GM12878 (cell line): ENCODE results near the gene LYPLA2. TPM values are rescaled to one million over a fixed set of nuclear protein-coding genes. Genes with fewer than 3 reads are reported as not detected.

ENCODE experiments used
- CEBPB ChIP-seq, 2 experiments: fragments of 150-350 bp in 1 of 2; IDR thresholded peaks; 2 replicates each; pipeline ENCODE4 v1.6.1; 2012 to 2014; ENCODE audit warnings: low read depth in 2 of 2, low read length in 2 of 2, borderline replicate concordance in 1 of 2, inconsistent platforms in 1 of 2
- ELK1 ChIP-seq: IDR thresholded peaks from 2 replicates; pipeline ENCODE4 v1.6.1; 2012; ENCODE audit warnings: low read depth, low read length, improper control_type of control experiment
- ETV6 ChIP-seq, 2 experiments: fragments of 450-650 bp in 1 of 2; IDR thresholded peaks in 1 of 2; conservative IDR thresholded peaks in 1 of 2; 2 replicates each; pipeline ENCODE4 v1.6.1; 2014; ENCODE audit warnings: antibody characterized with exemption in 1 of 2, borderline replicate concordance in 1 of 2, low read depth in 1 of 2, mild to moderate bottlenecking in 1 of 2, moderate library complexity in 1 of 2
- EZH2 ChIP-seq: IDR thresholded peaks from 2 replicates; pipeline ENCODE4 v1.6.1; 2012; ENCODE audit warnings: low read depth, mild to moderate bottlenecking, control low read depth, inconsistent platforms, low read length, borderline replicate concordance; ENCODE audit not compliant: control insufficient read depth
- FOXM1 ChIP-seq: IDR thresholded peaks from 2 replicates; pipeline ENCODE4 v1.6.1; 2012; ENCODE audit warnings: low read depth, mild to moderate bottlenecking, inconsistent platforms, low read length, moderate library complexity
- HDGF ChIP-seq: fragments of 450-650 bp; IDR thresholded peaks from 2 replicates; pipeline ENCODE4 v1.6.1; 2016; ENCODE audit warnings: antibody characterized with exemption
- IRF3 ChIP-seq: fragments of 450-650 bp; IDR thresholded peaks from 2 replicates; pipeline ENCODE4 v1.6.1; 2014; ENCODE audit warnings: mild to moderate bottlenecking
- KLF5 ChIP-seq: fragments of 450-650 bp; IDR thresholded peaks from 2 replicates; pipeline ENCODE4 v1.6.1; 2014; ENCODE audit warnings: mild to moderate bottlenecking; ENCODE audit not compliant: partially characterized antibody
- MEF2B ChIP-seq: fragments of 450-650 bp; IDR thresholded peaks from 2 replicates; pipeline ENCODE4 v1.6.1; 2018; ENCODE audit warnings: mild to moderate bottlenecking, moderate library complexity; ENCODE audit not compliant: partially characterized antibody, poor library complexity, severe bottlenecking
- MTA3 ChIP-seq: IDR thresholded peaks from 2 replicates; pipeline ENCODE4 v1.6.1; 2012; ENCODE audit warnings: low read length, inconsistent platforms, borderline replicate concordance
- NFYA ChIP-seq: IDR thresholded peaks from 2 replicates; pipeline ENCODE4 v1.6.1; 2011; ENCODE audit warnings: low read depth, mild to moderate bottlenecking, low read length, improper control_type of control experiment, borderline replicate concordance
- NFYB ChIP-seq: IDR thresholded peaks from 2 replicates; pipeline ENCODE4 v1.6.1; 2011; ENCODE audit warnings: low read depth, mild to moderate bottlenecking, low read length, improper control_type of control experiment, moderate library complexity; ENCODE audit not compliant: insufficient read depth
- PBX3 ChIP-seq: IDR thresholded peaks from 2 replicates; pipeline ENCODE4 v1.6.1; 2011; ENCODE audit warnings: mild to moderate bottlenecking, low read depth, low read length, moderate library complexity; ENCODE audit not compliant: insufficient replicate concordance
- POLR2A ChIP-seq: IDR thresholded peaks from 2 replicates; pipeline ENCODE4 v1.6.1; 2011; ENCODE audit warnings: low read depth, mild to moderate bottlenecking, low read length
- RAD51 ChIP-seq: fragments of 450-650 bp; IDR thresholded peaks from 2 replicates; pipeline ENCODE4 v1.6.1; 2016; ENCODE audit warnings: moderate library complexity, mild to moderate bottlenecking, inconsistent platforms
- RB1 ChIP-seq: fragments of 450-650 bp; formaldehyde crosslinking; IDR thresholded peaks from 2 replicates; pipeline ENCODE4 v1.6.1; 2017; ENCODE audit warnings: mild to moderate bottlenecking, borderline replicate concordance
- SMC3 ChIP-seq: IDR thresholded peaks from 2 replicates; pipeline ENCODE4 v1.6.1; 2011; ENCODE audit warnings: low read length, improper control_type of control experiment, borderline replicate concordance
- STAT1 ChIP-seq: fragments of 450-650 bp; conservative IDR thresholded peaks from 2 replicates; pipeline ENCODE4 v1.6.1; 2014; ENCODE audit warnings: antibody characterized with exemption, mild to moderate bottlenecking
- ZNF274 ChIP-seq: IDR thresholded peaks from one replicate; pipeline ENCODE4 v1.8.0; 2011; ENCODE audit not compliant: insufficient read length, insufficient read depth
- ZNF622 ChIP-seq: fragments of 450-650 bp; IDR thresholded peaks from 2 replicates; pipeline ENCODE4 v1.6.1; 2017; ENCODE audit warnings: mild to moderate bottlenecking, inconsistent platforms
- ZZZ3 ChIP-seq: IDR thresholded peaks from 2 replicates; pipeline ENCODE4 v1.6.1; 2011; ENCODE audit warnings: low read depth; ENCODE audit not compliant: control insufficient read depth, insufficient read length
- polyA plus RNA-seq, 11 experiments: library from polyadenylated mRNA; depleted of rRNA in 4 of 11; unstranded in 6 of 11; stranded (reverse) in 5 of 11; fragments of >200 nt; fragmentation: Nextera tagmentation in 4 of 11; fragmentation: Illumina TruSeq in 1 of 11; extraction: Ambion mirVana in 4 of 11; extraction: Trizol in 1 of 11; gene quantifications; 1 replicate in 1 of 11; 2 replicates in 10 of 11; pipeline versions ENCODE4 v1.2.1 to v1.2.3, GENCODE V29; 2011 to 2016; ENCODE audit warnings: inconsistent platforms in 2 of 11, missing spikeins in 2 of 11, low read depth in 1 of 11
- total RNA-seq, 4 experiments: library from RNA; depleted of rRNA in 3 of 4; stranded (reverse); fragments of >200 nt in 3 of 4; fragmentation: Illumina TruSeq in 1 of 4; extraction: Trizol in 1 of 4; gene quantifications; 2 replicates each; pipeline versions ENCODE4 v1.2.1 to v1.2.3, GENCODE V29; 2013 to 2021

Gene LYPLA2
- total and polyA plus RNA-seq, 10 of the 15 experiments (the other 5 are each of a cell fraction or from before 2014, with no cell fraction given), result 2.7 to 129 (median 62.3) TPM

GRCh38 chr1:23838401-23838866, 47.5 kb downstream of the LYPLA2 start (continued):
- TF ChIP-seq MEF2B (peak; percentile 39), ETV6 (conservative IDR thresholded peaks at IDR 0.05 in 1 of 2, IDR thresholded peaks at IDR 0.05 in 1 of 2; ENCODE audit: borderline replicate concordance in 1 of 2, low read depth in 1 of 2) (no peak), RAD51 (no peak), IRF3 (no peak), KLF5 (no peak), HDGF (peak; percentile 75; the same call in 1 of the 2 replicates), PBX3 (no peak), ELK1 (no peak), RB1 (no peak), ZZZ3 (no peak), NFYB (no peak), POLR2A (0 out of 2 replicates have a peak, but pooled peaks have one; percentile 38), ZNF622 (no peak), CEBPB (IDR thresholded peaks at IDR 0.05; ENCODE audit: borderline replicate concordance in 1 of 2, low read depth in 2 of 2, low read length in 2 of 2) (no peak), ZNF274 (no peak), MTA3 (no peak), STAT1 (no peak), FOXM1 (no peak), EZH2 (no peak), NFYA (no peak), SMC3 (no peak)
